22Rv1 (cell line): ENCODE measurements around the gene NT5E.

ENCODE experiments used
- CTCF ChIP-seq: fragments of 450-650 bp; IDR thresholded peaks from 2 replicates; pipeline ENCODE4 v1.5.1; 2017; ENCODE audit warnings: mild to moderate bottlenecking
- ZFX ChIP-seq: fragments of 450-650 bp; IDR thresholded peaks from 2 replicates; pipeline ENCODE4 v1.6.1; 2017; ENCODE audit warnings: antibody characterized with exemption, borderline replicate concordance

- TF ChIP-seq CTCF (no peak), ZFX (no peak)
Observed at GRCh38 chr6:85506441-85507093, 56.7 kb downstream of the NT5E start.
